Stimulated activated CD8-positive, alpha-beta memory T cell treated with anti-CD3 and anti-CD28 coated beads, Interleukin-15, amount 100 ng/mL, for 4 hours (primary cell): ENCODE measurements around the gene IDI2.

Source experiments
- DNase-seq, 2 donors: peaks; one replicate each; pipeline ENCODE4 v3.0.0-alpha.2; 2020; ENCODE audit warnings: low read depth in 2 of 2

IDI2 gene

DNA sequence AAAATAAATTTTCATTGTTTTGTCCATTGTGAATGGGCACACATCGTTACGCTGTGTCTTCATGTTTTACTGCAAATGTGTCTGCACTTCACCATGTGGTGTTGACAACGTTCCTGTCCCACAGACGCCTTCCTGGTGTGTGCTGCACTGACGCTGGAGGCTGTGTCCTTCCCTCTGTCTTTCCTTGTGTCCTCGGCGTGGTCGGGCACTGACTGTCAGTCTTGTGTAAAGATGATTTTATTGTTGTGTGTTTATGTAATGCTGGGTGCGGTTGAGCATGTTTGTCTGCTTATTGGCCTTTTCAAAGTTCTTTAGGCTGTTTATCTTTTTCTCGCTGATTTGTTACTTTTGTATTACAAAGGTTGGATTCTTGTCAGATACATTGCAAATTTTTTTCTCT is 18.1 kb downstream of the IDI2 start:
- DNase-seq, result no peak

DNA sequence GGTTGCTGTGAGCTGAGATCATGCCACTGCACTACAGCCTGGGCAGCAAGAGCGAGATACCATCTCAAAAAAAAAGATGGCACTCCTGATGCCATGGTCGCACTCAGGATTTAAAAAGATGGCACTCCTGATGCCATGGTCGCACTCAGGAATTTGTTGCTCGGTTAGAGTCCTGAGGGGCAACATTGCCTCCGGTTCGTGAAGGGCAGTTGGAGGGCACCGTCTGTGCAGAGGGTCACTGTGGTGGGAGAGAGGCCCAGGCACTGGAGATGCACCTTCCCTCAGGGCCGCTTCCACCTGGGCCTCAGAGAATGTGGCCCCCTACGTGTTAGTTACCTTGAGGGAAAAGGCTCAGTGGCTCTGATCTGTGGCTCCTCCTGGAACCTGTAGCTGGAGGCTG is 19.1 kb downstream of the IDI2 start:
- no peak for DNase-seq

DNA sequence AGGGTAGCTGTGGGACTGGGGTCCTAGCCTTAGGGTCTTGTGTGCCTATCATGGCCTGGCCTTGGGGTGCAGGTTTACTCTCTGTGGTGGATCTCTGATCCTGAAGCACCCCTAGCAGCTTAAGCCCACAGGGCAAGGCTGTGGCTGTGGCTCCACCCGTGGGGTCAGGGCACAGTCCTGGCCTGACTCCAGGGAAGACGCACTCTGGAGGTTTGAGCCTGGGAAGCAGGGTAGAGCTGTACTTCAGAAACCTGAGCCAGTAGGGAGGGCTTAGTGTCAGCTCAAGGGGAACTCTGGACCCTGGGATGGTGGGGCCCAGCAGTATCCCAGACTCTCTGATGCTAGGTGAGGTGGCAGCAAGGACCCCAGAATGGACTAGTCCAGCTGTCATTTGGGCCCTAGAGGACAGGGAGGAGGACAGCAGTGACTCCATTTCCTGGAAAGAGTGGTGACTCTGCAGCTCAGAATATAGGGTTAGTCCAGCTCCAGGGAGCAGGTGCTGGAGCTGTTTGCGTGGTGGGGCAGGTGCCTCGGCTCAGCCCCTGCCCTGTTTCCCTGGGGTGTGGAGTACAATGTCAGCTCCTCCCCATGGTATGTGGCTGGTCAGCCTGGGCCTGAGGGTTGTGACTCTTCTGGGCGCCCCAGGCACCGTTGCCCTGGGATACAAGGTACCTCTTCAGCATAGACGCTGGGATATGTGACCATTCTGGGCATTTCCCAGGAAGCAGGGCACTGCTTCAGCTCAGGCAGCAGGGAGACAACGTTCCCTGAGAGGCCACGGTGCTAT is 21.6 kb downstream of the IDI2 start:
- DNase-seq, result no peak

DNA sequence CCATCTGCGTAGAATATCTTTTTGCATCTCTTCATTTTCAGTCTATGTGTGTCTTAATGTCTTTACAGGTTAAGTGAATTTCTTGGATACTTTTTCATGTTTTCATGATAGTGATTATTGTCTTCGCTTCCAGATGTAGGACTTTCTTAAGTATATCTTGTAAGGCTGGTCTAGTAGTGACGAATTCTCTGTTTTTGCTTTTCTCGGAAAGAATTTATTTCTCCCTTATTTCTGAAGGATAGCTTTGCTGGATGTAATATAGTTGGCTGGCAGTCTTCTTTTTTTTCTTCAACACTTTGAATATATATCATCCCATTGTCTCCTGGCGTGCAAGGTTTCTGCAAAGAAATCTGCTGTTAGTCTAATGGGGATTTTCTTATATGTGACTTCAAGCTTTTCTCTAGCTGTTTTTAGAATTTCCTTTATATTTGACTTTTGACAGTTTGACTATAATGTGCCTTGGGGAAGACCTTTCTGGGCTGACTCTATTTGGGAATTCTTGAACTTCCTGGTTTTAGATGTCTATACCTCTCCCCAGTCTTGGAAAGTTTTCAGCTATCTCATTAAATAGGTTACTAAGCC is 23.1 kb downstream of the IDI2 start:
- no peak for DNase-seq

DNA sequence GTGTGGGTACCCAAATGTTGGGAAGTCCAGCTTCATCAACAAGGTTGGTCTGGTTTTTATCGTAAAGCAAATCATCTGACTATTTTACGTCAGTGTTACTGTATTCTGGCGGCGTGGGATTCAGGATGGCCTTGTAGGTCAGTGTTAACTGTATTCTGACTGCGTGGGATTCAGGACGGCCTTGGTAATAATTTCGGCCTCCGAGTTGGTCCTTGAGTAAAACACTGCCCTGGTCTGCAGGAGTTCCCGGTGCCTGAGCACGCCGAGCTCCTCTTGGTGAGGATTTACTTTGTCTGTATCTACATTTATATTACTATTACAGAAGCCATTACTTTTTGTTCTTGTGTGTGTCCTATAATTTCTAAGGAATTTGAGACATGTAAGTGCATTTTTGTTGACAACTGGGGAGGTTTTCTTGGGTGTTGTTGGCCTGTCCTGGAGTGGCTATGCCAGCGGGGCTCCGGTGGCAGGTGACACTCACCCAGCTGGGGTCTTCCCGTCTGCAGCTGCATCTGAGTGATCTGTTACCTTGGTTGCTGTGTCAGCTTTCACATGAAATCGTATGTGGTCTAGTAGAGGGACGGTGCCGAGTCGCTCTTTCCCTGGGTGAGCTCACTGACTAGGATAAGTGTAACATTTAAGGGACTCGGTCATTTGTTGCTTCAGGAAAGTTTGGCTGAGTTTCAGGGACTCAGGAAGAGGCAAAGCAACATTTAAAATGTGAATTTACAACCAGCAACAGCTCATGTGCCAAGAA is 28.2 kb downstream of the IDI2 start:
- no peak for DNase-seq

DNA sequence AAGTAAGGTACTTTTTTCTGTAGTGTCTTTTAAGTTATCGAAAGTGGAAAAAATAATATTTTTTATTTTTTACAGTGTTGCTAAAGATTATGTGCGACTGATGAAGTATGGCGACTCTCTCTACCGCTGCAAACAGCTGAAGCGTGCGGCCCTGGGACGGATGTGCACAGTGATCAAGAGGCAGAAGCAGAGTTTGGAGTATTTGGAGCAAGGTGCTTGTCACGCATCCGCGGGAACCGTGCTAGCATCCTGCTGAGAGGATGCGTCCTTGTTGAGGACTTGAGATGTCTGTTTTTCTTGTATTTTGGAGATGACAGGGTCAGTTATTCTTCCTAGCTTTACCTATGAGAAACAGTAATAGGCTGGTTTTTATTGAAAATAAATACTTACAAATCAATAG is 29.6 kb downstream of the IDI2 start:
- DNase-seq, result no peak

DNA sequence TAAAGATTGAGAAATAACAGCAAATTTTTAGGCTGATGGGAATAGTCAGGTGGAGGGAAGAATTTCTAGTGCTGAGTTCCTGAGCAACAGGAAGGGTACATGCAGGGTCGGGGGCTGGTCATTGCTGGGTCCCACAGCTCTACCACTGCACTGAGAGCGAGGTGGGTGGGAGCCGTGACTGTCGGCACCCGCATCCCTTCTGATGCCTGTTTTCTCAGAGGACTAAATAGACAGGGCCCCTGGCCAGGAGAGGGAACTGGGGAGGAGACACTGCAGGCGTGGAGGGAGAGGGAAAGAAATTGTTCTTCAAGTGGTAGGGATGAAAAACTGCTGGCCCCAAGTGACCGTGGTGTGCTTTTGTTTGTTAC is 30.1 kb downstream of the IDI2 start:
- DNase-seq, result no peak

DNA sequence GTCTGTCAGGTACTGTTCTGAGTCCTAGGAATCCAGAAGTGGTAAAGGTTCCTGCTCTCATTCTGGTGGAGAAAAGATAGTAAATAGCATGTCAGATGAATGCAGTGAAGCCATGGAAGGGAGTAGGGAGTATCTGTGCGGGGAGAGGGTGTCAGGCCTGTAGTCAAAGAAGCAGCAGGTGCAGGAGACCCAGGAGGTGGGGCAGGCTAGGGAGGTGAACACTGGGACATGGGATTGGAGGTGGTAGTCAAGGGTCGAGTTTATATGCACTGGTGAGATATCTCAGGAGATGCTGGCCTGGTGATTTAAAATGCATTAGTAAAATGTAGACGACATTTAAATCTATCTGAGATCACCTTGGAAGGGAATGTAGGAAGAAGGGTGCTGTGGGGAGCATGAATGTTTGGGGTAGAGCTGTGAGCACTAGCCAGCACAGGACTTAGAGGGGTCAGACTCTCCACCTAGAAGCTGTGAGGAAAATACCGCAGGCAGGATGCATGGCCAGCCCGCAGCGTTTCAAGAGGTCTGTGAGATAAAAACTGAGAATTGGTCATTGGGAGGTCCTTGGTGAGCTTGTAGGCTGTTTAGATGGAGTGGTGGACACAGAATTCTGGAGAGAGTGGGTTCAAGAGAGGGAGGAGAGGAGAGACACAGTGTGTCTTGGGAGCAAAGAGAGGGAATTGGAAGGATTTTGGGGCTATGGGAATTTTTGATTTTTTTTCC is 30.7 kb downstream of the IDI2 start:
- no peak for DNase-seq

DNA sequence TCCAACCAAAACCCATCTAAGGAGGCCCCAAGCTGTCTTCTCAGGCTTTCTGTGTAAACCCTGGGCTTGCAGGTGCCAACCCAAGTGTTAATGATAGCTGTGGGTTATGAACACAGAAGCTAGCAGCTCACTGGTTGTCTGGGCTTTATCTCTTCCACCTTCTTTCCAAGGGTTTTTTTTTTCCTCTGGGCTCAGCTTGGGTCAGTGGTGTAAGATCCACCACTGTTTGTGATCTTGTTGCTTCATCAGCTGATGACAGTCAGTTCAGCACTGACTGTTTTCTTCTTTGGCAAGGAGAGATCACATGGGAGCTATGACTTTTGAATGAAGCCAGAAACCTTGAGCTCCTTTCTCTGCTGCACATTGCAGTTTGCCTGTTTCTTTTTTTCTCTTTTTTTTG is 32.8 kb downstream of the IDI2 start:
- no peak for DNase-seq

DNA sequence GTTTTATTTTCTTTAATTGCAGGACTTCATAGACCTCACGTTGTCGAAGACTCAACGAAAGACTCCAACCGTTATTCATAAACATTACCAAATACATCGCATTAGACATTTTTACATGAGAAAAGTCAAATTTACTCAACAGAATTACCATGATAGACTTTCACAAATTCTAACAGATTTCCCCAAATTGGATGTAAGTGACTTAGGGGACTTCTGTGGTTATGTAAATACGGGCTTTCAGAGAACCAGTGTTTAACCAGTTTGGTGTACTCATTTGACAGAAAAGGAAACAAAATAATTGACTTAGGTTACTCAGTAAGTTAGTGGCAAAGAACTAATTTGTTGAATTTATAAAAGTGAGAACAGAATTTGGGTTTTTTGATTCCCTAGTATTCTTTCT is 33.2 kb downstream of the IDI2 start:
- DNase-seq, result no peak

DNA sequence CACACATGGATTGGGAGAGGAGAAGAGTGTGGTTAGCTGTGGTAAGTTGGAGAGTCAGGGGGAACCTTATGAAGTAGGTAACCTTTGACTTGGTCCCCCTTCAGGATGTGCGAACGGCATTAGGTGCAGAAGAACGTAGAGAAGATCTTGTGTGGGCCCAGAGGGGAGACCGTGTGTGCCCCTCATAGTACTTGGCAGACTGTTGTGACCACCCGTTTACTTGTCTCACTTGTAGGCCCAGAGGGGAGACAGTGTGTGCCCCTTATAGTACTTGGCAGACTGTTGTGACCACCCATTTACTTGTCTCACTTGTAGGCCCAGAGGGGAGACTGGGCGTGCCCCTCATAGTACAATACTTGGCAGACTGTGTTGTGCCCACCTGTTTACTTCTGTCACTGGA is 34.9 kb downstream of the IDI2 start:
- no peak for DNase-seq

DNA sequence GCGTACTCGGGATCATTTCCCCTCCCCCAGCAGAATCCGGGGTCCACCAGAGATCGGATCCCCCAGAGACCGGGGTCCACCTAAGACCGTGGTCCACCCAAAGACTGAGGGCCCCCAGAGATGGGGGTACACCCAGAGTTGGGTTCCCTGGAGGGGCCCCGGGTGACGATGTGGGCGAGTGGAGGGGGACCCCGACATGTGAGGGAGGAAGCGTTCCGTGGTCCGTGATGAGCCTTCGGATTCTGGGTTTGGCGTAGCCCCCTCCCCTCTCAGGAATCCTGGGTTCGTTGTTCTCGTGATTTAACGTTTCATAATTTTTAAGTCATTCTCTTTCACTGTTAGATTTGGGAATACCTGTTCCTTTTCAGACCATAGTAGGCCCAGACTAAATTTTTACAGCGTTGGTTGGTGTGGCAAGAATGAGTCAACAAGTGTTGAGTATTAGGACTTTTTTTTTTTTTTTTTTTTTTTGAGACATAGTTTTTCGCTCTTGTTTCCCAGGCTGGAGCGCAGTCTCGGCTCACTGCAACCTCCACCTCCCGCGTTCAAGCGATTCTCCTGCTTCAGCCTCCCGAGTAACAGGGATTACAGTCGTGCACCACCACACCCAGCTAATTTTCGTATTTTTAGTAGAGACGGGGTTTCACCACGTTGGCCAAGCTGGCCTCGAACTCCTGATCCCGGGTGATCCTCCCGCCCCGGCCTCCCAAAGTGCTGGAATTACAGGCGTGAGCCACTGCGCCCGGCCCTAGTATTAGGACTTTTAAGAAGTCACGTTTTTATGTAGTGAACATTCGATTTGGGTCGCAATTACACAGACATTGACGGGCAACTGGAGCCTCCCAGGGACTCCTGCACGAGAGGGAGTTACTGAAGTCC is 36.8 kb downstream of the IDI2 start:
- peak in 1 of 2 donors; percentile 24 for DNase-seq

DNA sequence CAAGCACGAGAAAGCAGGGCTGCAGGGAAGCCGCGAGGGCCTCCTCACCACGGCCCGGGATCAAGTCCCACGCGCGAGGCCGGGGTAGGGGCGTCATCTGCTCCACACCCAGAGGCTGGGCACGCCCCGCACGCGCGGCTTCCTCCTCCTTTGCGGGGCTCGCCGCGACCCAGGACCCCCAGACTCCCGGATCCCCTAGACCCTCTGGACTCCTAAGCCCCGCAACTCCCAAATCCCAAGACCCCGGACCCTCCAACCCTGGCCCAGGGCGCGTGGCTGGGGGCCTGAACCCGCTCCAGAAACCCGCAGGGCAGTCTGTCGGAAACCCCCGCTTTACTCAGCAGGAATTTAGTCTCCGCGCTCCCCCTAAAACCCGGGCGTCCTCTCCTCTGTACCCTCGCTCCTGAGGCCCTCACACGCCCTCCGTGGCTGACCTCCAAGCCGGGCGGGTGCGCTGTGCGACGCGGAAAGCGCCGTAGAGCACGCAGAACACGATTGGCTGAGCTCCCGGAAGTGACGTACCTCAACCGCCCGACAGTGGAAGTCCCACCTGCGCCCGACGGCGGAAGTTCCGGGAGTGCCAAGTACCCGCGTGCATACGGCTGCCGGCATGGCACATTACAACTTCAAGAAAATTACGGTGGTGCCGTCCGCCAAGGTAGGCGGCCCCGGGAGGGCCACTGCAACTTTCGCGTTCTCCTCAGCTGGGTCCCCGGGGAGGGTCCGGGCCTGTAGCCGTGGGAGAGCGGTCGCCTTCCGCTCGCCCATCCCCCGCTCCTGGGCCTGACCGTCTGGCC is 37.6 kb downstream of the IDI2 start, which contains the start of gene GTPBP4:
Gene GTPBP4 (plus strand): TSS at position 565 of the 797 bp plus-strand sequence. CDS start 46 bp downstream, at position 611.
- DNase-seq, result peak; percentile 91 to 95

DNA sequence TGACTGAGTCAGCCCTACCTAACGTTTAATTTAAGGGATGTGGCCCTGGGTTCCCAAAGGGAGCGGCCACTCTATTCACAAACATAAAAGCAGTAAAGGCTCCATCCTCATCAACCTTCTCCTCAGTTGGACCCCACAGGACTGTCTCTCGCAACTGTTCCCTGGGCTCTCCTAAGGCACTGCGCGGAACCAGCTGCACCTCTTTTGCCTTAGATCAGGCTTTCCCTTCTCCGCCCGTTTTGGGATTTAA is 38.1 kb downstream of the IDI2 start:
- no peak for DNase-seq

DNA sequence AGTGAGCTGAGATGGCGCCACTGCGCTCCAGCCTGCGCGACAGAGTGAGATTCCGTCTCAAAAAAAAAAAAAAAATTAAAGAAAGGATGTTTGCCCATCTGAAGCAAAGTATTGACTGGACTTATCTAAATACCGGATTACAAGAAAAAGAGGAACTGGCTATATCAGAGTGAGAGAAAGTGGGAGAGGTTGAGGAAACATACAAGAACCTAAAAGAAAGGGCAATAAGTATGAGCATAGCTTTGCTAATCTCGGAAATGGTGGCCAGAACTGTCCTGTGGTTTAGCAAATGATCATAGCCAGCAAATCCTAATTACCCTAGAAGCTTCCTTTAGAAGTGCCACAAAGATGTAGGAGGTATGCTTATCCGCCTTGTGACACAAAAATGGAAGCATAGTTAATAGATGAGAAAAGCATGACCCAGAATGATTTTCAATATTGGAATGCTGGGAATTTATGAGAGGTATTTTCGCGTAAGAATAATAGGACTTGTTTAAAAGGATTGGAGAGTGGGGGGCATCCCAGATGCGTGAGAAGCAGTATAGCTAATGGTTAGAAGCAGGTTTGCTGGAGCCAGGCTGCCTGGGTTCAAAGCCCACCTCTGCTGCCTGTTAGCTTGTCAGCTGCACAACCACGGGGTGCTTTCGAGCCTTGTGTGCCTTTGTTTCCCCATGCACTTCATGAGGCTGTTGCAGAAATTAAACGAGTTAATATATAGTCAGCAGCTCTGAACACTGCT is 38.6 kb downstream of the IDI2 start:
- DNase-seq, result no peak

DNA sequence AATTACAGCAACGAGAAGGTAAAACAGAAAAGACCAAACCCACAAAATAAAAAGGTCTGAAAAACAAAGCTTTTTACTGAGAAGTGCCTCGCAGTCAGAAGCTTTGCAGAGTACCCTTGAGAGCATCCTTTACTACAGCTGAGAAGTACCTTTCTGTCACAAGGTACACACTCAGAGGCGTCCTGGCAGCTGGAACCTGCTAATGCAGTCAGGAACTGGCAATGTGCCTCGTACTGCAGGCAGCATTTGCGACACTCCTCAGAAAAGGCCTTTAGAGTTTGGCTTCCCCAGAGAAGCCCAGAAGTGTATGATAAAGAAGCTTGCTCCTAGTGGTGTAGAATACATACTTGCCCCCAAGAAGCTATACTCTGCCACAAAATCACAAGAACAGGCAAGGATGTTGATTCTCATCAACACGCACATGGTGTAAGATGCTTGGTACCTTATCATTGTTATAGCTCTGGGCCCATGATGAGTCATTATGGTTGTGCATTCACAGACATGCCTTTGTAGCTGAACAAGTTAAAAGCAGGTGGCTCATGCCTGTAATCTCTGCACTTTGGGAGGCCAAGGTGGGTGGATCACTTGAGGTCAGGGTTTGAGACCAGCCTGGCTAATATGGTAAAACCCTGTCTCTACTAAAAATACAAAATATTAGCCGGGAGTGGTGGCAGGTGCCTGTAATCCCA is 39.4 kb downstream of the IDI2 start:
- no peak for DNase-seq

DNA sequence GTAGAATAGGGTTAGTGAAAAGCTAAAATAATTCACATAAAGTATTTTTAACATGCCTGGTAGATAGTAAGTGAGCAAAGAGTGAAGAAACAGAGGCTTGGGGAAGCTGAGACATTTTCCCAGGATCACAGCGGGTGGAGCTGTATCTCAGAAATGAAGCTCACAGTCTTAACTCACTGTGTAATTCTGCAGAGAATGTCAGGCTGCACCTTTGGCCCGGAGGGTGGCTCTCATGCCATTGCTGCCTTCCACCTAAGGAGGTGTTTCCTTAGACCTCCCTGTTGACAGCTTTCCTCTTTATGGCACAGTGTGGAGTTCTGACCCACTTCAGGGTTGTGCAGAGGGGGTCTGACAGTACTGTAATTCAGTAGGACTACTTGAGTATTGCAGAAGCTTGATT is 40.3 kb downstream of the IDI2 start:
- DNase-seq, result no peak

DNA sequence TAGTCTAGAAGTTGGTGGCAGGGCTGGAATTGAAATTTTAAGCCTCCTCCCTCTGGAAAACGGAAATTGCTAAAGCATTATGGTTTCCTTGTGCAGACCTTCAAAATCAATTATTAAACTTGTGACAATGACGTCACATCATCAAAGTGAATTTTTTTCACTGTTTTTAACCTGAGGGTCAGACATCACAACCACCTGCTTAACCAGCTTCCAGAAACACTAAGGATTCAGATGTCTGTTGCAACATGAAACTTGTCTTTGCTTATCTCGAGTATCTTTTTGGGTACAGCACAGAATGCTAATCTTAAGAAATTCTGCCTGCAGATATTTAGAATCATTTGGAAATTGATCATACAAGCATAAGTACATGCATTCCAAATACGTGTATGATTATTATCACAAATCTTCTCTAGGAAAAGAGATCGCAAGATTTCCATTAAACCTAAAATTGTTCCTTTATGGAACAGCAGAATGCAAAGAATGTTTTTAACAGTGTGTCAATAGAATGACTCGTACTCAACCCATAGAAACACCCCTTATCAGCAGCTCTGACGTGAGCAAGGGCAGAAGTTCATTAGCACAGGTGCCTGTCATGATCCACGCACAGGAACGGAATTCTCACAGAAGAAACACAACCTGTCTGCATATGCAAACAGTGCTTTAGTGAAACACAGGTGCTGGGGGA is 41.5 kb downstream of the IDI2 start:
- no peak for DNase-seq

DNA sequence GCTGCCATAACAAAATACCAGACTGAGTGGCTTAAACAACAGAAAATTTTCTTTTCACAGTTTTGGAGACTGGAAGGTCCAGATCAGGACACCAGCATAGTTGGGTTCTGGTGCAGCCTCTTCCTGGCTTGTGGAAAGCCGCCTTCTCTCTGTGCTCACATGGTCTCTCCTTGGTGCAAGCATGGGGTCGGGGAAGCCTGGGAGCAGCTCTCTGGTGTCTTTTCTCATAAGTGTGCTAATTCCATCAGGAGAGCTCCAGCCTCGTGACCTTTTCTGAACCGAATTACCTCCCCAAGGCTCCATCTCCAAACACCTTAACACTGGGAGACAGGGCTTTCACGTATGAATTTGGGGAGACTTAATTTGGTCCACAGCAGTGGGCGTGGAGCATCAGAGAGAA is 42.3 kb downstream of the IDI2 start:
- DNase-seq, result no peak
